GM12875 (cell line): ENCODE measurements around the gene PIEZO2.

Experiments used
- H3K4me3 ChIP-seq: one replicate; pipeline ENCODE4 v1.5.1; 2011; ENCODE audit warnings: low read depth, low read length, control low read depth
- CTCF ChIP-seq: IDR thresholded peaks from 2 replicates; pipeline ENCODE4 v1.5.1; 2011; ENCODE audit warnings: low read depth, mild to moderate bottlenecking, control low read depth, inconsistent platforms, low read length, moderate library complexity, borderline replicate concordance; ENCODE audit not compliant: insufficient read depth

Gene PIEZO2

GRCh38 chr18:11104307-11104706, 45.1 kb downstream of the PIEZO2 start:
- no peak for TF ChIP-seq CTCF
- H3K4me3 ChIP-seq = no peak overlapping the region

- no peak overlapping the region for H3K4me3 ChIP-seq
- TF ChIP-seq CTCF = no peak
These were observed 52.3 kb downstream of the PIEZO2 start for GRCh38 chr18:11096839-11097750.

GRCh38 chr18:11096411-11096810, 53.0 kb downstream of the PIEZO2 start:
- no peak overlapping the region for H3K4me3 ChIP-seq
- TF ChIP-seq CTCF = no peak

- no peak overlapping the region for H3K4me3 ChIP-seq
- TF ChIP-seq CTCF = no peak
These were observed 53.6 kb downstream of the PIEZO2 start for GRCh38 chr18:11095674-11096293.

- no peak overlapping the region for H3K4me3 ChIP-seq
- no peak for TF ChIP-seq CTCF
These were observed 54.2 kb downstream of the PIEZO2 start for GRCh38 chr18:11095211-11095610.

GRCh38 chr18:11091746-11092145, 57.6 kb downstream of the PIEZO2 start:
- H3K4me3 ChIP-seq = no peak overlapping the region
- TF ChIP-seq CTCF = no peak

- H3K4me3 ChIP-seq = no peak overlapping the region
These were observed 59.2 kb downstream of the PIEZO2 start for GRCh38 chr18:11089931-11090715.

More at GRCh38 chr18:11089931-11090715, 59.2 kb downstream of the PIEZO2 start:
- TF ChIP-seq CTCF = no peak
